Cardiac septum (tissue), 1 donor: ENCODE data around the gene SLC27A4. TPM values are rescaled to one million over a fixed set of nuclear protein-coding genes. Genes with fewer than 3 reads are reported as not detected.

Experiments used
- DNase-seq: peaks from one replicate; pipeline ENCODE4 v3.0.0-alpha.2; 2020; ENCODE audit warnings: low spot score
- intact Hi-C: fragments of 100-400 bp; cut with DNase I; formaldehyde crosslinking; loops from one replicate; pipeline ENCODE4 v1.14.0; 2022
- total RNA-seq: library from RNA; stranded (reverse); fragmentation: NEBNext Ultra II Directional; extraction: Animal tissue kit (Norgen Biotek cat#: 25700); gene quantifications from one replicate; pipeline ENCODE4 v1.2.1, GENCODE V29; 2021
- donor health status: DM: no; HTN: no; CAD: no.

The SLC27A4 gene
- total RNA-seq, 1 donor from 2014 or later, result 17.4 TPM

DNA sequence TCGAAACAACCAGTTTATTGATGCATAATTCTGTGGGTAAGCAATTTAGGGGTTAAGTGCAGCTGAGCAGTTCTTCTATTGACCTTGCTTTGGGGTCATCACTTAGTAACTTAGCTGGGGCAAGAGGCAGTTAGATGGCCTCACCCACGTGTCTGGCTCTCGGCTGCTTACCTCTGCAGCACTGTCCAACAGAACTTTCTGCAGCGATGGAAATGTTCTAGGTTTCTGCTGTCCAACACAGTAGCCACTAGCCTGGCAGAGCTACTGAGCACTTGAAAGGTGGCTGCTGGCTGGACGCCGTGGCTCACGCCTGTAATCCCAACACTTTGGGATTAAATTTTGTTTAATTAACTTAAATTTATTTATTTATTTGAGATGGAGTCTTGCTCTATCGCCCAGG, 17.8 kb downstream of the SLC27A4 start:
- intact Hi-C loops, result no loop called here

DNA sequence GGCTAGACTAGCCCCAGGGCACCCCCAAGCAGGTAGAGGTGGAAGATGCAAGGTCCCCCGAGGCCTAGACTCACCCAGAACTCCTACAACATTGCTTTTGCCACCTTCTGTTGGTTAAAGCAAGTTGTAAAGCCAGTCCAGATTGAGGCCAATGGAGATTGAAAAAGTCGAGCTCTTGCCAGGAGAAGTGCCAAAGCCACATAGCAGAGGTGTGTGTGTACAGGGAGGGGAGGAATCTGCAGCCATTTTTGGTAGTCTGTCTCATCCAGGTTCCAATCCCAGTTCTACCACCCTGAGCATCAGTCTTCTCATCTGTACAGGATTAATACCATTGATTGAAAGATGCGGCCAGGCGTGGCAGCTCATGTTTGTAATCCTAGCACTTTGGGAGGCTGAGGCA, 18.5 kb downstream of the SLC27A4 start:
- DNase-seq, result no peak
- intact Hi-C loops, result no loop called here

More for the DNA sequence above, 17.8 kb downstream of the SLC27A4 start:
- no peak for DNase-seq

DNA sequence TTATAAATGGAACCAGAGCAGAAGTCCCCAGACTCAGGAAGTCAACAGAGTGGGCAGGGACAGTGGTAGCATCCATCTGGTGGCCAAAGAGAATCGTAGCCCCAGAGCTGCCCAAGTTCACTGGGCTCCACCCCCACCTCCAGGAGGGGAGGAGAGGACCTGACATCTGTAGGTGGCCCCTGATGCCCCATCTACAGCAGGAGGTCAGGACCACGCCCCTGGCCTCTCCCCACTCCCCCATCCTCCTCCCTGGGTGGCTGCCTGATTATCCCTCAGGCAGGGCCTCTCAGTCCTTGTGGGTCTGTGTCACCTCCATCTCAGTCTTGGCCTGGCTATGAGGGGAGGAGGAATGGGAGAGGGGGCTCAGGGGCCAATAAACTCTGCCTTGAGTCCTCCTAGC, 20.5 kb downstream of the SLC27A4 start:
- intact Hi-C loops, result no loop called here
- DNase-seq, result no peak

DNA sequence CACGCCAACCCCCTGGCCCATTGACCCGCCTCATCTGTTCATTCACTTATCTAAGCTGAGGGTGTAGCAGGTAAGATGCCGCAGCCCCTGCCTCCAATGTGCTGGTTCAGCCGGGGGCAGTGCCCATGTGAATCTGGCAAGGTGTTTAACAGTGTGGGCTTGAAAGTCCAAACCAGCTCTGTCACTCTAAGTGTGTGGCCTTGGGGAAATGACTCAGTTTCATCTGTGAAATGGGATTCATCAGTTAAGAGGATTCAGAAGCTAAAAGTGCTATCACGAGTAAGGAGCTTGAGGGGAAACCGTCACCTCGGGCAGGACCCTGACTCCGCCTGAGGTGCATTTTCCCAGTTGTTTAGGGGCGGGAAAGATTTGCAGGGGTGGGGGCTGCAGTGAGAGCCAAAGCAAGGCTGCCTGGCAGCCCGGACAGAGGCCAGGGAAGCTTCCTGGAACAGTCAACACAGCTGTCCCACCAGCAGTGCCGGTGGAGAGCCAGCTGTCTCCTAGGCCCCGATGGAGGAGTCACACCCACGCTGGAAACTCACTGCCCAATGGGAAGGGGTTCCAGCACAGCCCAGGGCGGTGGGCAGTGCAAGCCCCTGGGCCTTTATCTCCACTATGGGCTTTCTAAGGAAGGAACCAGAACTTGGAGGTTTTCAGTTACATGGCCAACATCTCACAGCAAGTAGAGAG, 21.1 kb downstream of the SLC27A4 start:
- intact Hi-C loops, result no loop called here
- DNase-seq, result no peak

DNA sequence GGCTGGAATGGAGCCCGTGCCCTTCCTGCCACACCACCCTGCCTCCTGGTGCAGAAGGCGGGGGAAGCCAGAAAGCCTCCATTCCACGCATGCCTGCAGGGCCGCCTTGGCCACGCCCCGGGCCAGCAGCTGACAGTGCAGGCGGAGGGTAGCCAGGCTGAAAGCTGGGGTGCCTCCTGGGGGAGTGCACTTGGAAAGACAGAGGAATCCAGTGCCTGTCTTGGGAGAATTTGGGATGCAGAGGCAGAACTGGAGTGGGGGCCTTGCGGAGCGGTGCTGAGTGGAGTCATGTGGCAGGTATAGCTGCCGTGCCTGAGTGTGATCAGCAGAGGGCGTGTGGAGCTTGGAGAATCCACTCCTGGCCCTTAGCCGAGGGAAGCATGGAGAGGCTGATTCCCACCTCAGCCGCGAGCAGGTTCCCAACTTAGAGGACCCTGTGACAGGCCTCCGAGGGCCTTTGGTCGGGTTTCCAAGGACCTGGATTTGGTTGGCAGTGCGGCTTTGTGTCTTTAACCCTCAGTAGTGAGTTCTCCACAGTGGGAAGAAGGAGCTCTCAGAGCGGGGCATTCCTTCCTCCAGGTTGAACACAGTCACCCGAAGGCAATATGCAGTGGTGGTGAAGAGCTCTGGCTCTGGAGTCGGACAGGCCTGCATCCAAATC, 21.8 kb downstream of the SLC27A4 start:
- peak; percentile 91 for DNase-seq
- intact Hi-C loops, result loop anchor here (2.0 kb wide), 1 partner anchor 51 kb away; no protein-coding TSS in a partner anchor

DNA sequence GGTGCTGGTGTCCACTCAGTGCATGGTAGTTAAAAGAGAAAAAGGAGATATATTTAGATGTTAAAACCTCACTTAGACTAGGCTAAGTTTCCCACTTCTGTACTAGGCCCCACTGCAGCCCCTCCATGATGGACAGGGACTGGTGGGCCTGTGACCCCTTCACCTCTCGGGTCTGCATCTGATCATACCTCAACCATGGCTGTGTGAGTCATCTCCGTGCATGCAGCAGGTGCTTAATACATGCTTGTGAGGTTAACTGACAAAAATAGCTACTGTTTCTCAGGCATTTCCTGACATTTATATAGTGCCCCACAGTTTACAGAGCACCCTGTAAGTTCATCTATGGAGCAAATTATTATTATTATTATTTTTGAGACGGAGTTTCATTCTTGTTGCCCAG, 22.4 kb downstream of the SLC27A4 start:
- intact Hi-C loops, result loop anchor here (2.0 kb wide), 1 partner anchor 50 kb away; no protein-coding TSS in a partner anchor
- DNase-seq, result no peak

DNA sequence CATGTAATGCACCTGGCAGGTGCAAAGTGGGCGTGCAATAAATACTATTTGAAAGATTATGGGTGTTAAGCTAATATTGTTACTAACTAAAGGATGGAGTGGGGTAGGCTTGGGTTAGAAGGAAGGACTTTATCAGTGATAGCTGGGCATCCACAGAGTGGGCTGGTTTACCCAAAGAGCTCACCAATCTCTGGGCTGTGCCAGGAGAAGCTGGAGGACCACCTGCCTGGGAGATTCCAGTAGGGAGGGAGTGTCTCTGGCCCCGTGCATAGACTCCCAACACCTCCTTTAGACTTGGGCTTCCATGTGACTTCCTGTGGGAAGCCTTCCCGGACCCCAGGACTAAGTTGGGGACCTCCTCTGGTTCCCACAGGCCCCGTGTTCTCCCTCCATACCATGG, 25.2 kb downstream of the SLC27A4 start:
- intact Hi-C loops, result no loop called here
- DNase-seq, result no peak

DNA sequence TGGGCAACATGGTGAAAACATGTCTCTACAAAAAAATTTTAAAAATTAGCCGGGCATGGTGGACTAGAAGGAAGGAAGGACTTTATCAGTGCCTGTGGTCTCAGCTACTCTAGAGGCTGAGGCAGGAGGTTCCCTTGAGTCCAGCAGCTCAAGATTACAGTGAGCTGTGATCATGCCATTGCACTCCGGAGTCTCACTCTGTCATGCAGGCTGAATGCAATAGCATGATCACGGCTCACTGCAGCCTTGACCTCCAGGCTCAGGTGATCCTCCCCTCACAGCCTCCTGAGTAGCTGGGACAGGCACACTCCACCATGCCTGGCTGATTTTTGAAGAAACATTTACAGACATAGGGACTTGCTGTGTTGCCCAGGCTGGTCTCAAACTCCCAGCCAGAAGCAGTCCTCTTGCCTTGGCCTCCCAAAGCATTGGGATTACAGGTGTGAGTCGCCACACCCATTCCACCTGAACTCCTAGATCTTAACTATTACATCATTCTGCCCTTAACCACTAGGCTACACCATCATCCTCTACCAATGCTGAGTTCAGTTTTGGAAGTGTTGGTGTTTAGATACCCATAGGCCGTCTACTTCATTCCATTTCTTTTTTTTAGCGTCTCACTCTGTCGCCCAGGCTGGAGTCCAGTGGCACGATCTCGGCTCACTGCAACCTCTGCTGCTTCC, 28.8 kb downstream of the SLC27A4 start:
- intact Hi-C loops, result no loop called here
- DNase-seq, result no peak

DNA sequence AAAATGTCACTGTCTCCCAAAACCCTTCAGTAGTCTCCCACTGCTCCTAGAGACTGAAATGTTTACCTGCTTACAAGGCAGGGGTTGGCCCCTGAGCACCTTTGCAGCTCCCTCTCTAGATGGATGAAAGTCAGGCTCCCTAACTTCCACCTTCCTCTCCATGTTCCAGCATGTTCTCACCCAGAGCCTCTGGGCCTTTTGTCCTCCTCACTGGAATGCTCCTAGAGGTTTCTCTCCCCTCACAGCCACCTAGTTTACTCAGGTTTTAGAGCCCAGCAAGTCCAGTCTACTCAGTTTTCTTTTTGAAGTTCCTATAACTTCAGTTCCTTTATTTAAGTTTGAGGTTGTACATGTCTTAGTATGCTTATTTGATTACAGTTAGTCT, 30.0 kb downstream of the SLC27A4 start:
- intact Hi-C loops, result no loop called here
- DNase-seq, result no peak

DNA sequence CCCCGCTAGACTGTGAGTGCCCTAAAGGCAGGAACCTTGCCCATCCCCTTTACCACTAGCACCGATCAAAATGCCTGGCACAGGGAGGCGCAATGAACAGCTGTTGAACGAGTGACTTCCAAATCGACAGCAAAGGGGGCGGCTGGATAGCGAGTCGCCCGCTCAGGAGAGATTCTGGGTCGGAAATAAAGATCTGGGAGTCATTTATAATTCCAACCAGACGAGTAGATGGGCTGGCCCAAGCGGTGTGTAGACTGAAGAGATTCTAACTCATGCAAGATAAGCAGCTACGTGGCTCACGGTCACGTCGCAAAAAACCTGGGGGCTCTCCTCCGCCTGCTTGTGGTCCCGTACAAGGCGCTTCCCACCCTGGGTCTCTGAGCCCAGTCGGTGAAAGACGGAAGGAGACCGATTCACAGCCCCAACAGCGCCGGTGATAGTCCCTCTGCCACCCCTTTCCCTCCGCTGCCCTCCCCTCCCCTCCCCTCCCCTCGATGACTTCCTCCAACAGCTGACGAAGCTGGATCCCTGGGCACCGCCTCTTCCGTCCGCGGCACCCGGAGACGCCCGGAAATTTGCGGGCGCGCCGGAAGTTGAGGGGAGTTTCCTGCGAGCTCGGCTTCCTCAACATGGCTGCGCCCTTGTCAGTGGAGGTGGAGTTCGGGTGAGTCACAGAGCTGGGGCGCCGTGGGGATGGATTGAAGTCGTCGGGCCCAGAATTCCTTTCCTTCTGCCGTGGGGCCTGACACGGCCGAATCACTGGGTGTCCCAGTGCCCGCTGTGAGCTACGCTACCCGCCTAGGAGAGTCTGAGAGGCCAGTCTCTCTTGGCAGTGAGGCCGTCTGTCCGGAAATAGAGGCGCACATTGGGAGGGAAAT, 30.7 kb downstream of the SLC27A4 start, which contains the start of gene URM1:
URM1 (plus strand) TSS at position 623 of the 878 bp plus-strand sequence; CDS start at position 630, 7 bp downstream.
- intact Hi-C loops, result no loop called here
- DNase-seq, result peak; percentile 98

DNA sequence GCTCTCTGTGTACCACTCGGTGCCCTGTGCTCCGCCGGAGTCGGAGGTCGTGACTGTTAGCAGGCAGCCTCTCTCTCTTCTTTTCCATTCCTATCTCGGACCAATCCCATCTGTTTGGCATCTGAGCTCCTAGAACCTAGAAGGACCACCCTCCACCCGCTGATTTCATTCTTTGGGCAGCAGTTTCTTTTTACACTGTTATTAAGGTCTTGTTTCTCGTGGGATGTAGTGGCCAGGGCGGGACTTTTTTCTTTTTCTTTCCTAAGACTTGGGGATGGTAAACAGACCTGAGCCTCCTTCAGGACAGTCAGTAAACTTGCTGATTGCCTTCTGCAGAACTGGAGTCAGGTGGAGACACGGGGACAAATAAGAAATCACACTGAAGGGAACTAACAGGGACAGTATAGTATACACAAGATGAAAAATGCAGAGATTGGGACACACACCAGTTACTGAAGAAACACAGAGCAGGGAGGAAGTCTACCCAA, 31.3 kb downstream of the SLC27A4 start:
- no peak for DNase-seq
- intact Hi-C loops, result no loop called here

DNA sequence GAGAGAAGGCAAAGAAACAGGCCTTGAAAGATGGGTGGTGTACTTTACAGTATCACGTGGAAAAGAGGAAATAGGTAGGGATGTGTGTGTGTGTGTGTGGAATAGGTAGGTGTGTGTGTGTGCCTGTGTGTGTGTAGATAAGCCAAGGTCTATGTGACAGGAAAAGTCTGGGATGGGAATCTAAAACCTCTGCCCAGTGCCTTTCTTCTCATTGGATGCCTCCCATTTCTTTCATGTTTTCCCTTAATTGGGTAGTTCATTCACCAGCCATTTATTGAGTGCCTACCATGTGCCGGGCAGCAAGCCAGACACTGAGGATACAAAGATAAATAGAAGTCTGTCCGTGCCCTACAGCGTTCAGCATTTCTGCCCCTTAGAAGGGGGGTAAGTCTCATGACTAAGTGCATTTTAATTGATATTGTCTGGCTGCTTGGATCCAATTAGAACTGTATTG, 31.9 kb downstream of the SLC27A4 start:
- intact Hi-C loops, result no loop called here

DNA sequence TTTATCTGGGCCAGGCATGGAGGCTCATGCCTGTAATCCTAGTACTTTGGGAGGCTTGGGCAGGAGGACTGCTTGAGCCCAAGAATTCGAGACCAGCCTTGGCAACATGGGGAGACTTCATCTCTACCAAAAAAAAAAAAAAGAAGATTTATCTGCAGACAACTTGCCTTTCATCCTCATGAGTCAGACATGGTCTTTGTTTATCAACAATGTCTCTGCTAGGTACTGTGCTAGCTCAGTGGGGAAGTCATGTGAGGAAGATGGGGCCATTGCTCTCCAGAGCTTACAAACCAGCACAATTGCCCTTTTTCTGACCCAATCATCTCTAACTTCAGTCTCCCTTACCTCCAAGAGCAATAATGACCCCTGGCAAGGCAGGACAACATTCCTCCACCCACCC, 32.5 kb downstream of the SLC27A4 start:
- no peak for DNase-seq
- intact Hi-C loops, result no loop called here

More for the DNA sequence above, 31.9 kb downstream of the SLC27A4 start:
- no peak for DNase-seq

DNA sequence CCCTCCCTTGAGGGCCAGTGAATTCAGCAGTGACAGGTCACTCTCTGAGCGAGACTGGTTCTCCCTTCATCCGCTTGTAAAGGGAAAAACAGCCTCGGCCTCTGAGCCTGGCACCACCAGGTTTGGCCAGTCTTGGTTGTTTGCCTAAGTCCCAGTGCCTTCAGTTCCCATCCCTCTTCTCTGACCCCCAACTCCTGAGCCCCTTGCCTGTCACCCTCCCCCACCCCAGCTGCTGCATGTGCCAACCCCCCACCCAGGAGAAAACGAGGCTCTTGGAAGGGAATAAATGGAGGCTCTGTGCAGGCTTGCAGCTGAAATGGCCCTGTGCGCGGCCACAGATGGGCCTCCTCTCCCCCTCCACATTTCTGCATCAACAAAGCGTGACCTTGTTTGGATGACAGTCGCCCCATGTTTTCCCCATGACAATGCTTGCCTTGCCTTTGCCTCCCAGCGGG, 33.9 kb downstream of the SLC27A4 start:
- intact Hi-C loops, result no loop called here
- DNase-seq, result no peak

DNA sequence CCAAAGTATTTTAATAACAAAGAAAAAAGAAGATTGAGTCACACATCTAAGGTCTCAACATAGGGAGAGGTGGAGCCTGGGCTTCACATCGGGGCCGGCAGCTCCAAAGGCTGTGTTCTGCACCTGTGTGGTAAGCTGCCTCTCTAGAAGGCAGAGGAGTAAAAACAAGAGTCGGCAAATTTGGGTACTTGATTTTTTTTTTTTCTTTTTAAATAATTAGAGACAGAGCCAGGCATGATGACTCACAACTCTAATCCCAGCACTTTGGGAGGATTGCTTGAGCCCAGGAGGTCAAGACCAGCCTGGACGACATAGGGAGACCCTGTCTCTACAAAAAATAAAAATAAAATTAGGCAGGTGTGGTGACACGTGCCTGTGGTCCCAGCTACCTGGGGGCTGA, 35.5 kb downstream of the SLC27A4 start:
- no peak for DNase-seq
- intact Hi-C loops, result no loop called here

DNA sequence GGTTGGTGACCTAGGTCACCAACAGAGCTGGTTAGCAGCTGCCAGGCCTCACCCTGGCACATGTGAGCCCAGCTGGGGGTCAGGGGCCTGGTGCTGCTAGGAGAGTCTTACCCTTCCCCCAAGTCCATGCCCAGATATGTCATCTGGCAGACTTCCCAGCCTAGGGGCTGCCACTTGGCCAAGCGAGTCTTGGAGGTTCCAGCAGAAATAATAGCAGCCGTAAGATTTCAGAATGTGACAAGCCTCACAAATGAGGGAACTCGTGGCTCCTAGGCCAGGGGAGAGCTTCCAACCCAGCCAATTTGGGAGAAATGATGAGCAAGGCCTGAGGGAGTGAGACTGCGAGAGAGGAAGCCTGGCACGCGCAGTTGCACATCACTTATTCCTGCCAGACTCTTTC, 41.9 kb downstream of the SLC27A4 start:
- intact Hi-C loops, result no loop called here
- DNase-seq, result no peak

DNA sequence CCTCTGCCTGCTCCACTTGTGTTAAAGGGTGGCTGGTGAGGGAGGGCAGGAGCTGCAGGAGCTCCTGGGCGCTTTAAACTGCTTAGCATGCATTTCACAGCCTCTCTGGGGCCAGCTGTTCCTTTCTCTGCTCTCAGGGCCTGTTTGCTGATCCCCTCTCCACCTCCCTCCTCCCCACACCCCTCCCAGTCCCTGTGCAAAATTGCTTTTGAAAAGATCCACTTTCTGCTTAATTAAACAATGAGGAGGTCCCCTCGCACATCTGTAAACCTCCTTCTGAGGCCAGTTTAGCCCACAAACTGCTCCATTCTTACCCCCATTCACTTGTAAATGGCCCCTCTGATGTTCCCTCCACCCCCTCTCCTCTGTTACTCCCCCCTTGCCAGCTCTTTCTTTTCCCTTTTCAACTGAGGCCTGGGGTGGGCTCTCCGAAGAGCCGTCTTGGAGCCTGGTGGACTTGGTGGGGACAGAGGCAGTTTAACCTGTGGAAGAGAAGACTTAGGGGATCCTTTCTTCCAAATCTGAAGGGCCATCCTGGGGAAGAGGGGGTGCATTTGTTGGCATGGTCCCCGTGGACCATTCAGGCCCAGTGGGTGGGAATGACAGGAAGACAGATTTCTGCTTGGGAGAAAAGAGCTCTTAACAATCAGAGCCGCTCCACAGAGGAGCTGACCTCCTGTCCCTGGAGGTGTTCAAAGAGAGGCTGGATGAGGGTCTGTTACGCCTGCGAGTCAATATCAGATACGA, 42.9 kb downstream of the SLC27A4 start:
- DNase-seq, result no peak
- intact Hi-C loops, result no loop called here

DNA sequence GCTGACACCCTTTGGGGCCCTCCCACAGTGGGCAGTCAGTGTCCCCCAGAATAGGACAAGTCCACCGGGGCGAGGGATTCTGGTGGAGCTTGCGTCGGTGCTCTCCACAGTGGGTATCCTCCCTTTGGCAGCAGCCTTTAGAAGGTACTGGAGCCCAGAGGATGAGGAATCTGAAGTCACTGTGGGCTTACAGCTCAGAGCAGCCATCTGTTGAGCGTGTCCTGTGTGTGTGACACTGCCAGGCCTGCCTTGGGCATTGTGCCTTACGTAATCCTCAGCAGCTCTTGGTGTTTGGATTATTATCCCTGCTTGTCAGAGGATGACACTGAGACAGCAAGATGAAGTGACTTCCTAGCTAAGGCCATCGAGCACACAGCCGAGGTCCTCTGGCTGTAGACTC, 43.5 kb downstream of the SLC27A4 start:
- no peak for DNase-seq
- intact Hi-C loops, result no loop called here
